Stimulated activated CD8-positive, alpha-beta memory T cell treated with anti-CD3 and anti-CD28 coated beads, Interleukin-7, amount 100 ng/mL, for 48 hours (primary cell): ENCODE results near the gene SEPTIN12.
"Not testable (repeated sequence)": the region's sequence is repeated elsewhere in the genome, so short reads cannot be mapped to it uniquely, and the experiment has no call there.

Source experiments
- DNase-seq, 2 donors: peaks; one replicate each; pipeline ENCODE4 v3.0.0-alpha.2; 2020; ENCODE audit warnings: low read depth in 1 of 2; ENCODE audit errors: extremely low read depth in 1 of 2

The SEPTIN12 gene

GRCh38 chr16:4785758-4786433 is 2.2 kb downstream of the SEPTIN12 start:
- DNase-seq: no peak

- not testable (repeated sequence) for DNase-seq
These were observed 3.6 kb downstream of the SEPTIN12 start for GRCh38 chr16:4784444-4784987.

- DNase-seq: no peak
These were observed 4.2 kb downstream of the SEPTIN12 start for GRCh38 chr16:4783951-4784336.

GRCh38 chr16:4783251-4783950 is 4.7 kb downstream of the SEPTIN12 start:
- DNase-seq: no peak

GRCh38 chr16:4780235-4780634 is 7.9 kb downstream of the SEPTIN12 start:
- no peak for DNase-seq

GRCh38 chr16:4778050-4778392 is 10.1 kb downstream of the SEPTIN12 start:
- no peak for DNase-seq

- no peak for DNase-seq
These were observed 10.7 kb downstream of the SEPTIN12 start for GRCh38 chr16:4777339-4778049.

GRCh38 chr16:4776141-4776705 is 11.9 kb downstream of the SEPTIN12 start:
- DNase-seq: no peak

GRCh38 chr16:4775005-4775404 is 13.1 kb downstream of the SEPTIN12 start:
- no peak for DNase-seq

- no peak for DNase-seq
These were observed 15.8 kb downstream of the SEPTIN12 start for GRCh38 chr16:4772351-4772750.

- DNase-seq: no peak
These were observed 16.5 kb downstream of the SEPTIN12 start for GRCh38 chr16:4771646-4772045.

- DNase-seq: no peak
These were observed 18.9 kb downstream of the SEPTIN12 start for GRCh38 chr16:4769306-4769638.

- DNase-seq: peak; percentile 79 to 89
These were observed 19.4 kb downstream of the SEPTIN12 start for GRCh38 chr16:4768549-4769305.

- DNase-seq: peak in 1 of 2 donors; percentile 18
These were observed 20.1 kb downstream of the SEPTIN12 start for GRCh38 chr16:4767872-4768548.

GRCh38 chr16:4766875-4767628 is 21.1 kb downstream of the SEPTIN12 start, which contains the start of gene ZNF500:
Gene ZNF500 (minus strand): TSS chr16:4767162. CDS start chr16:4765978, 1,184 bp downstream.
- DNase-seq: peak; percentile 92 to 94

GRCh38 chr16:4765511-4766474 is 22.4 kb downstream of the SEPTIN12 start:
- no peak for DNase-seq

- DNase-seq: no peak
These were observed 24.4 kb downstream of the SEPTIN12 start for GRCh38 chr16:4763791-4764190.

- DNase-seq: no peak
These were observed 25.9 kb downstream of the SEPTIN12 start for GRCh38 chr16:4762205-4762604.
